Measurements from ENCODE around the gene AP3B1. TPM values are rescaled to one million over a fixed set of nuclear protein-coding genes. Genes with fewer than 3 reads are reported as not detected.

Gene AP3B1
- total and polyA plus RNA-seq, 2 of the 8 experiments (the other 6 are each of a cell fraction or from before 2014, with no cell fraction given) = 45.8 to 48.3 TPM

DNA sequence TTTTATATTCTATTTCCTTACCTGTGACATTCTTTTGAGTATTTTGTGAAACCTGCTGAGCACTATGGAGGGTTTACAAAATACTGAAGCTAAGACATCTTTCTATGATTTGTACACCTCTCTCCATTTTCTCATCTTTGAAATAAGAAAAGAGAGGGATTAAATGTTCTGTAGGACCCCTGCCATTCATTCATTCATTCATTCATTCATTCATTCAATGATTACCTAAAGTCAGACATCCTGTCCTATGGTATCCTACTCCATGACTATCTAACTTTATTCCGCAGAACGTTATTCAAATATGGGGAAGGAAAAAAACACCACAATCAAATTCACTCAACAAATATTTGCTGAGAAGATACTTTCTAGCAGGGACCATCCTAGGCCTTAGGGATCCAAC, 51.4 kb downstream of the AP3B1 start:
- no peak for DNase-seq (ENCODE audit: low read depth in 1 of 2, low spot score in 2 of 2)
- H4K20me1 ChIP-seq (replicated peaks in 1 of 2; ENCODE audit: control insufficient read depth in 1 of 2, insufficient read depth in 2 of 2, low read length in 2 of 2) = peaks cover 0 to 3% of the 10 kb centered on the region in 2 experiments

More for the DNA sequence above, 51.4 kb downstream of the AP3B1 start:
- H3K14ac ChIP-seq (ENCODE audit: insufficient read length) = no peak overlapping the region
- H3K4me1 ChIP-seq (replicated peaks in 1 of 4; ENCODE audit: control insufficient read depth in 3 of 4, insufficient read depth in 4 of 4, low read length in 3 of 4) = no peaks in the 10 kb centered on the region
- no peak overlapping the region for H4K5ac ChIP-seq (ENCODE audit: insufficient read length, low read depth, low read length)
- H2BK20ac ChIP-seq (ENCODE audit: low read length) = no peak overlapping the region
- H2BK15ac ChIP-seq (ENCODE audit: low read length) = no peak overlapping the region
- H3K27me3 ChIP-seq (replicated peaks in 1 of 4; ENCODE audit: control insufficient read depth in 3 of 4, extremely low read depth in 1 of 4, insufficient read depth in 3 of 4, low read length in 3 of 4) = no peaks in the 10 kb centered on the region
- no peaks in the 10 kb centered on the region; the same call in 1 of the 2 replicates for H3K79me1 ChIP-seq (ENCODE audit: low read depth, low read length)
- CTCF ChIA-PET (ENCODE audit: partially characterized antibody) = no interaction called here
- FAIRE-seq = no peak
- no peak overlapping the region for H2BK5ac ChIP-seq (ENCODE audit: low read depth, low read length)
- TF ChIP-seq KDM5A (IDR thresholded peaks at IDR 0.05; ENCODE audit: low read length) (no peak), MAFK (IDR thresholded peaks at IDR 0.05; ENCODE audit: low read depth, low read length) (no peak), CBX5 (IDR thresholded peaks at IDR 0.05; ENCODE audit: low read depth, low read length) (no peak), JUND (IDR thresholded peaks at IDR 0.05; ENCODE audit: low read length) (no peak), TAF1 (IDR thresholded peaks at IDR 0.05; ENCODE audit: low read depth, low read length) (no peak)
- TF ChIP-seq, protein P1, sequence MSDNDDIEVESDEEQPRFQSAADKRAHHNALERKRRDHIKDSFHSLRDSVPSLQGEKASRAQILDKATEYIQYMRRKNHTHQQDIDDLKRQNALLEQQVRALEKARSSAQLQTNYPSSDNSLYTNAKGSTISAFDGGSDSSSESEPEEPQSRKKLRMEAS (IDR thresholded peaks at IDR 0.05) = no peak
- no peak overlapping the region for H4K8ac ChIP-seq (ENCODE audit: extremely low read depth, insufficient read depth, low read length)
- no peak overlapping the region for H2BK12ac ChIP-seq (ENCODE audit: low read depth, low read length)
- no peak overlapping the region for H3K23ac ChIP-seq (ENCODE audit: insufficient read length)
- WGBS, 2 experiments (ENCODE audit: extremely low coverage in 1 of 2, insufficient coverage in 1 of 2, insufficient read length in 1 of 2, insufficient replicate concordance in 2 of 2, low coverage in 1 of 2, low lambda C conversion rate in 2 of 2, missing lambda C conversion rate in 1 of 2) = 90% methylated on average over 2 of the region's 2 CpGs; no CpG with 5 or more reads in 1 of the 2 experiments
- no peaks in the 10 kb centered on the region for H3K9me3 ChIP-seq (ENCODE audit: insufficient read depth in 2 of 2, low read depth in 1 of 2, low read length in 1 of 2)
- H3K79me2 ChIP-seq (ENCODE audit: control insufficient read depth in 1 of 2, insufficient read depth in 2 of 2, low read length in 2 of 2) = 0 out of 4 replicates have a peak, but pooled peaks cover 0 to 2% of the 10 kb centered on the region in 2 experiments
- H2AK5ac ChIP-seq (ENCODE audit: low read depth, low read length) = no peak overlapping the region
- H4K91ac ChIP-seq (replicated peaks; ENCODE audit: insufficient read length, low read length) = no peak overlapping the region
- no peak overlapping the region for H3K4me3 ChIP-seq (ENCODE audit: extremely low read depth in 1 of 4, insufficient read depth in 2 of 4, low read depth in 3 of 4, low read length in 4 of 4)
- H2BK120ac ChIP-seq (replicated peaks; ENCODE audit: low read depth, low read length) = no peak overlapping the region
- peaks cover 0 to 3% (median 0%) of the 10 kb centered on the region in 4 experiments; a peak in 2 of 8 replicates for H3K36me3 ChIP-seq (ENCODE audit: control insufficient read depth in 2 of 4, insufficient read depth in 4 of 4, low read length in 3 of 4)
- no peak overlapping the region for H3K56ac ChIP-seq (replicated peaks; ENCODE audit: insufficient read length, low read depth, low read length)
- H3K23me2 ChIP-seq (ENCODE audit: low read depth, low read length) = no peaks in the 10 kb centered on the region; the same call in 1 of the 2 replicates
- POLR2A ChIA-PET (ENCODE audit: partially characterized antibody) = no interaction called here
- H3K9ac ChIP-seq (replicated peaks in 1 of 4; ENCODE audit: extremely low read depth in 1 of 4, low read depth in 3 of 4, low read length in 3 of 4) = no peak overlapping the region
- no peak overlapping the region for H3K27ac ChIP-seq (ENCODE audit: low read depth, low read length)
- H3K4me2 ChIP-seq (ENCODE audit: insufficient read depth in 1 of 2, low read depth in 2 of 2, low read length in 2 of 2) = no peak overlapping the region
- no peak overlapping the region for H2AFZ ChIP-seq (ENCODE audit: low read length)
- no peak overlapping the region for H3K18ac ChIP-seq (ENCODE audit: extremely low read depth, low read length)
- H3K4ac ChIP-seq (replicated peaks; ENCODE audit: insufficient read length, low read depth, low read length) = no peak overlapping the region

All from H1 (cell line).